Fibroblast of lung (primary cell): Measurements from ENCODE around the gene KCMF1.

Source experiments
- CTCF ChIP-seq, 2 donors: IDR thresholded peaks in 1 of 2; conservative IDR thresholded peaks in 1 of 2; 1 replicate in 1 of 2; 2 replicates in 1 of 2; pipeline ENCODE4 v1.5.1; 2011 to 2012; ENCODE audit warnings: low read length in 2 of 2, control low read depth in 1 of 2, inconsistent platforms in 1 of 2, low read depth in 1 of 2, mild to moderate bottlenecking in 1 of 2
- EZH2 ChIP-seq: IDR thresholded peaks from 2 replicates; pipeline ENCODE4 v1.5.1; 2012; ENCODE audit warnings: low read length, control low read depth, mild to moderate bottlenecking; ENCODE audit errors: missing control alignments

DNA sequence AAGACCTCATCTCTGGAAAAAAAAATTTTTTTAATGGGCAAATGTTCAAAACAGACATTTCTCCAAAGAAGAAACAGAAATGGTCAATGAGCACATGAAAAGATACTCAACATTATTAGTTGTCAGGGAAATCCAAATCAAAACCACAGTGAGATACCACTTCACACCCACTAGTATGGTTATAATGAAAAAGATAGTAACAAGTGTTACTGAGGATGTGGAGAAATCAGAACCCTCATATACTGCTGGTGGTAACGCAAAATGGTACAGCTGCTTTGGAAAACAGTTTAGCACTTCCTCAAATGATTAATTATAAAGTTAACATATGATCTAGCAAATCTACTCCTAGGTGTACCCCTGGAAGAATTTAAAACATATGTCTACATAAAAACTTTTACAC, 133.3 kb downstream of the KCMF1 start:
- TF ChIP-seq CTCF (conservative IDR thresholded peaks at IDR 0.05 in 1 of 2, IDR thresholded peaks at IDR 0.05 in 1 of 2; ENCODE audit: low read depth in 1 of 2, low read length in 2 of 2): no peak
- TF ChIP-seq EZH2: no peak
